Psoas muscle (tissue), 8 donors: ENCODE measurements around the gene DACT1. TPM values are rescaled to one million over a fixed set of nuclear protein-coding genes. Genes with fewer than 3 reads are reported as not detected.
"Not testable (repeated sequence)": the region's sequence is repeated elsewhere in the genome, so short reads cannot be mapped to it uniquely, and the experiment has no call there.

Experiments
- ATAC-seq, 4 donors: fragments of 200-7000 bp; cut with Tn5 transposase; one replicate each; pipeline ENCODE4 v1.9.1; 2020; ENCODE audit warnings: moderate library complexity in 3 of 4, mild to moderate bottlenecking in 2 of 4
- DNase-seq, 2 donors: peaks; one replicate each; pipeline ENCODE4 v3.0.0-alpha.2; 2020
- H3K27ac ChIP-seq: fragments of 200-600 bp; one replicate; pipeline ENCODE4 v1.8.0; 2022
- H3K27me3 ChIP-seq, 3 donors: fragments of 200-600 bp in 1 of 3; one replicate each; pipeline versions ENCODE4 v1.6.1 to v1.8.0; 2013 to 2022; ENCODE audit warnings: low read length in 2 of 3, mild to moderate bottlenecking in 2 of 3, moderate library complexity in 1 of 3; ENCODE audit not compliant: insufficient read depth in 3 of 3
- H3K36me3 ChIP-seq, 2 donors: fragments of 200-600 bp in 1 of 2; one replicate each; pipeline versions ENCODE4 v1.6.1 to v1.8.0; 2013 to 2022; ENCODE audit warnings: low read depth in 1 of 2, mild to moderate bottlenecking in 1 of 2, moderate library complexity in 1 of 2; ENCODE audit not compliant: insufficient read depth in 1 of 2
- H3K4me1 ChIP-seq: fragments of 200-600 bp; one replicate; pipeline ENCODE4 v1.8.0; 2022
- H3K4me3 ChIP-seq: fragments of 200-600 bp; one replicate; pipeline ENCODE4 v1.8.0; 2022; ENCODE audit warnings: mild to moderate bottlenecking
- H3K9me3 ChIP-seq: fragments of 200-600 bp; one replicate; pipeline ENCODE4 v1.8.0; 2022
- WGBS, 3 donors: extraction: QIAGEN DNeasy Blood & Tissue Kit; methylation state at CpG; one replicate each; pipeline versions ENCODE4 v1.1.6 to v1.1.7; 2013; 5-methylcytosine and 5-hydroxymethylcytosine counted together
- intact Hi-C, 2 donors: fragments of 100-400 bp; cut with DNase I; formaldehyde crosslinking; loops; one replicate each; pipeline versions ENCODE4 v1.11.0 to v1.14.2; 2022
- long read RNA-seq, 2 donors: library from polyadenylated mRNA; unstranded; transcript quantifications; one replicate each; pipeline ENCODE4 v2.0.0, GENCODE V29; 2021
- polyA plus RNA-seq, 3 donors: library from polyadenylated mRNA; stranded (reverse); fragments of 200-250 nt; gene quantifications; one replicate each; pipeline ENCODE4 v1.2.3, GENCODE V29; 2013
- total RNA-seq, 4 donors: library from RNA; stranded (reverse); fragmentation: NEBNext Ultra II Directional in 2 of 4; extraction: Animal tissue kit (Norgen Biotek cat#: 25700) in 2 of 4; gene quantifications; one replicate each; pipeline versions ENCODE4 v1.2.1 to v1.2.4, GENCODE V29; 2021 to 2023
- TF ChIP-seq, protein P1 (sequence below): fragments of 200-600 bp; IDR thresholded peaks from one replicate; pipeline ENCODE4 v1.8.0; 2022; ENCODE audit warnings: antibody characterized with exemption
- donor health status: healthy with polysubstance abuse.
- donor health status: DM: no; HTN: no; CAD: no; lungs with moderate emphysema.
- donor health status: Bipolar disorder and iron deficiency.
- donor health status: healthy.
- donor health status: DM: yes; HTN: yes; CAD: no.
- donor health status: DM: no; HTN: no; CAD: no.
- donor health status: DM: no; HTN: no; CAD: no.
- donor health status: DM: yes; HTN: yes; CAD: no.

DACT1 gene, protein sequence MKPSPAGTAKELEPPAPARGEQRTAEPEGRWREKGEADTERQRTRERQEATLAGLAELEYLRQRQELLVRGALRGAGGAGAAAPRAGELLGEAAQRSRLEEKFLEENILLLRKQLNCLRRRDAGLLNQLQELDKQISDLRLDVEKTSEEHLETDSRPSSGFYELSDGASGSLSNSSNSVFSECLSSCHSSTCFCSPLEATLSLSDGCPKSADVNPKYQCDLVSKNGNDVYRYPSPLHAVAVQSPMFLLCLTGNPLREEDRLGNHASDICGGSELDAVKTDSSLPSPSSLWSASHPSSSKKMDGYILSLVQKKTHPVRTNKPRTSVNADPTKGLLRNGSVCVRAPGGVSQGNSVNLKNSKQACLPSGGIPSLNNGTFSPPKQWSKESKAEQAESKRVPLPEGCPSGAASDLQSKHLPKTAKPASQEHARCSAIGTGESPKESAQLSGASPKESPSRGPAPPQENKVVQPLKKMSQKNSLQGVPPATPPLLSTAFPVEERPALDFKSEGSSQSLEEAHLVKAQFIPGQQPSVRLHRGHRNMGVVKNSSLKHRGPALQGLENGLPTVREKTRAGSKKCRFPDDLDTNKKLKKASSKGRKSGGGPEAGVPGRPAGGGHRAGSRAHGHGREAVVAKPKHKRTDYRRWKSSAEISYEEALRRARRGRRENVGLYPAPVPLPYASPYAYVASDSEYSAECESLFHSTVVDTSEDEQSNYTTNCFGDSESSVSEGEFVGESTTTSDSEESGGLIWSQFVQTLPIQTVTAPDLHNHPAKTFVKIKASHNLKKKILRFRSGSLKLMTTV
- total RNA-seq (1 to 10 TPM in 3 of 4 donors, under 1 TPM in 1; 0.67 to 3.0 (median 1.5) TPM), polyA plus RNA-seq (1 to 10 TPM in 1 of 3 donors, under 1 TPM in 2; 0.34 to 1.0 (median 0.88) TPM)
- long read RNA-seq, donor 1, partial matches to known transcripts: 0 of 1 reads
- long read RNA-seq, donor 1, other reads (novel, unspliced or antisense): 0 of 1 reads
- long read RNA-seq, donor 2, partial matches to known transcripts: 0 of 1 reads
- long read RNA-seq, donor 2, other reads (novel, unspliced or antisense): 0 of 1 reads

DNA sequence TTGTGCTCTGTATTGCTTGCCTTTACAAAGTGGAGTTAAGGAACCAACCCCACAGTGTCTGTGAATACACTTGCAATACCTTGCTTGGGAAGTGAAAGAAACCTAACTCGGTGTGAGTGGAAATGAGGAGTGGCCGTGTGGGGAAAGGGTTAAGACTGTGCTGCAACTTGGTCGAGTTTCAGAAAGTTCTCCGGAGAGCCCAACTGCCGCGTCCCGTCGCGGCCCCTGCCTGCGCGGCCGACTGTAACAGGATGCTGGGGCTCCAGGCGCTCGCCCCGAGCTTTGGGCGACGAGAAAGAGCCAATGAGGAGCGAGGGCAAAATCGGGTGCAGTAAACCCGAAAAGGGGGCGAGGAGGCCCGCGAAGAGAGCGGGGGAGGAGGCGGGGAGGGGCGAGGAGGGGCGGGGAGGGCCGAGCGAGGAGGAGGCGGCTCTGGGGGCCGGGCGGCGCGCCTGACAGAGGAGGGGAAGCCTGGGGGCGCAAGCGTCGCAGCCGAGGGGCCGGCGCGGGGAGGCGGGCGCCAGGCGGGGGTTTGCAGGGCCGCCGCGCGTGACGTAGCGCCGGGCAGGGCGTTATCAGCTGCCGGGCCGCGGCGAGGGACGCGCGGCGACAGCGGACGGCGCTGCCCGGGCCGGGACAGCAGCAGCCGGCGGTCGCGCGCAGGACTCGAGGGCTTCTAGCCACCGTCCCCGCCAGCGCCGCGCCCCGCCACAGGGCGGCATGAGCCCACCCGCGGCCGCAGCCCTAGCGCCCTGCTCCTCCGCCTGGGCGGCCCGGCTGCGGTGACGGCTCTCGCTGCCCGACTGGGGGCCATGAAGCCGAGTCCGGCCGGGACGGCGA, at the start of gene DACT1:
Gene DACT1 (plus strand): TSS at position 572 of the 840 bp plus-strand sequence. CDS start 241 bp downstream, at position 813.
- H3K4me3 ChIP-seq: peak within 1 kb of the TSS; percentile 76
- H3K27me3 ChIP-seq: no peaks in the 10 kb centered on the region
- peak within 1 kb of the TSS; percentile 68 for H3K27ac ChIP-seq
- intact Hi-C loops: loop anchor here (2.0 to 10.0 kb wide), 4 partner anchors 135 to 417 kb away; no protein-coding TSS in a partner anchor
- peaks cover 0 to 10% of the 10 kb centered on the region in 2 donors for H3K36me3 ChIP-seq
- peaks cover 18% of the 10 kb centered on the region for H3K4me1 ChIP-seq
- TF ChIP-seq, protein P1, sequence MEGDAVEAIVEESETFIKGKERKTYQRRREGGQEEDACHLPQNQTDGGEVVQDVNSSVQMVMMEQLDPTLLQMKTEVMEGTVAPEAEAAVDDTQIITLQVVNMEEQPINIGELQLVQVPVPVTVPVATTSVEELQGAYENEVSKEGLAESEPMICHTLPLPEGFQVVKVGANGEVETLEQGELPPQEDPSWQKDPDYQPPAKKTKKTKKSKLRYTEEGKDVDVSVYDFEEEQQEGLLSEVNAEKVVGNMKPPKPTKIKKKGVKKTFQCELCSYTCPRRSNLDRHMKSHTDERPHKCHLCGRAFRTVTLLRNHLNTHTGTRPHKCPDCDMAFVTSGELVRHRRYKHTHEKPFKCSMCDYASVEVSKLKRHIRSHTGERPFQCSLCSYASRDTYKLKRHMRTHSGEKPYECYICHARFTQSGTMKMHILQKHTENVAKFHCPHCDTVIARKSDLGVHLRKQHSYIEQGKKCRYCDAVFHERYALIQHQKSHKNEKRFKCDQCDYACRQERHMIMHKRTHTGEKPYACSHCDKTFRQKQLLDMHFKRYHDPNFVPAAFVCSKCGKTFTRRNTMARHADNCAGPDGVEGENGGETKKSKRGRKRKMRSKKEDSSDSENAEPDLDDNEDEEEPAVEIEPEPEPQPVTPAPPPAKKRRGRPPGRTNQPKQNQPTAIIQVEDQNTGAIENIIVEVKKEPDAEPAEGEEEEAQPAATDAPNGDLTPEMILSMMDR: peak; percentile 18
- H3K9me3 ChIP-seq: no peaks in the 10 kb centered on the region
- DNase-seq (peak; percentile 70 to 74), ATAC-seq (peak; percentile 70 to 76 (median 72))
- 0 to 1% (median 1%) methylated on average over 59 to 94 of the region's 94 CpGs for WGBS, 3 donors

DNA sequence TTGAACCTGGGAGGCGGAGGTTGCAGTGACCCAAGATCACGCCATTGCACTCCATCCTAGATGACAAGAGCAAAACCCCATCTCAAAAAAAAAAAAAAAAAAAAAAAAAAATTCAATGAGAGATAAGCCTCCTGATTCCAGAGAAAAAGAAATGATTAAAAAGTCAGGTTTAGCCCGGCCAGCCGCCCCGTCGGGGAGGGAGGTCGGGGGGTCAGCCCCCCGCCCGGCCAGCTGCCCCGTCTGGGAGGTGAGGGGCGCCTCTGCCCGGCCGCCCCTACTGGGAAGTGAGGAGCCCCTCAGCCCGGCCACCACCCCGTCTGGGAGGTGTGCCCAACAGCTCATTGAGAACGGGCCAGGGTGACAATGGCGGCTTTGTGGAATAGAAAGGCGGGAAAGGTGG, 49.4 kb upstream of the DACT1 start:
- H3K36me3 ChIP-seq, DNase-seq, H3K4me3 ChIP-seq, H3K4me1 ChIP-seq, H3K27ac ChIP-seq, H3K27me3 ChIP-seq, intact Hi-C loops, ATAC-seq, H3K9me3 ChIP-seq: not testable (repeated sequence)
- WGBS, 3 donors: 86 to 95% (median 93%) methylated on average over 14 to 18 of the region's 18 CpGs

DNA sequence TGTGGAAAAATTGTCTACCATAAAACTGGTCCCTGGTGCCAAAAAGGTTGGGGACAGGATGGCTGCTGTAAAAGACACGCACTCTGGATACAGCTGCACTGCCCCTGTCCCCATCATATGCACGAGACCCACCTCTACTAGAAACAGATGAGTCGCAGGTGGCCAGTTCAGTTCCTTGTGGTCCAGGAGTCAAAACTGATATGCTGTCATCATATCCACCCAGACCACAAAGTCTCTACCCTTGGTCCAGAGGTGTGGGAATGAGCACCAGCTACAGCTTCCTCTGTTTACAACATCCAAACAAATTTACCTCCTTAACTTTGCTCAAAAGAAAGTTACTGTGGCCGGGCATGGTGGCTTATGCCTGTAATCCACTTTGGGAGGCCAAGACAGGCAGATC, 43.8 kb upstream of the DACT1 start:
- 82 to 89% (median 83%) methylated on average over 4 of the region's 4 CpGs for WGBS, 3 donors
- DNase-seq (no peak), ATAC-seq (no peak)
- no peaks in the 10 kb centered on the region for H3K9me3 ChIP-seq
- TF ChIP-seq, protein P1: no peak
- H3K4me1 ChIP-seq: no peaks in the 10 kb centered on the region
- intact Hi-C loops: no loop called here
- H3K36me3 ChIP-seq: no peaks in the 10 kb centered on the region
- H3K4me3 ChIP-seq: no peak overlapping the region
- H3K27me3 ChIP-seq: no peaks in the 10 kb centered on the region
- H3K27ac ChIP-seq: no peak overlapping the region

DNA sequence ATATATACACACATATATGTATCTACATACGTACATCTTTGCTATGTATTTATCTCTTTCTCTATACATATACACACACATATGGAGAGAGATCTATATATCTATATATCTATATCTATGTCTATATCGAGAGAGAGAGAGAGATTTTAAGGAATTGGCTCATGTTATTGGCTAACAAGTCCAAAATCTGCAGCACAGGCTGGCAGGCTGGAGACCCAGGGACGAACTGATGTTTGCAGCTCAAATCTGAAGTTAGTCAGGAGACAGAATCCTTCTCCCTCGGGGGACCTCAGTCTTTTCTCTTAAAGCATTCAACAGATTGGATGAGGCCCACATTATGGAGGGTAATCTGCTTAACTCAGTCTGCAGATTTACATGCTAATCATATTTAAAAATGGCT, 40.7 kb upstream of the DACT1 start:
- intact Hi-C loops: no loop called here

More for the DNA sequence above, 40.7 kb upstream of the DACT1 start:
- ATAC-seq (no peak), DNase-seq (no peak)
- TF ChIP-seq, protein P1: no peak
- Histone ChIP-seq H3K9me3 (no peaks in the 10 kb centered on the region), H3K27me3 (no peaks in the 10 kb centered on the region), H3K36me3 (no peaks in the 10 kb centered on the region), H3K4me1 (no peaks in the 10 kb centered on the region), H3K4me3 (no peak overlapping the region), H3K27ac (no peak overlapping the region)
- 76 to 93% (median 87%) methylated on average over 4 of the region's 4 CpGs for WGBS, 3 donors
